Occipital lobe (tissue), 2 donors: ENCODE measurements around the gene ALDH1A1. TPM values are rescaled to one million over a fixed set of nuclear protein-coding genes. Genes with fewer than 3 reads are reported as not detected.

Source experiments
- DNase-seq: peaks from one replicate; lab custom pipeline; 2025; lab: John Stamatoyannopoulos, UW
- total RNA-seq: library from RNA; depleted of rRNA; stranded (reverse); fragments of >200 nt; gene quantifications from one replicate; pipeline ENCODE4 v1.2.3, GENCODE V29; 2014

Gene ALDH1A1
- total RNA-seq, 1 donor from 2014 or later = 1.4 TPM

DNA sequence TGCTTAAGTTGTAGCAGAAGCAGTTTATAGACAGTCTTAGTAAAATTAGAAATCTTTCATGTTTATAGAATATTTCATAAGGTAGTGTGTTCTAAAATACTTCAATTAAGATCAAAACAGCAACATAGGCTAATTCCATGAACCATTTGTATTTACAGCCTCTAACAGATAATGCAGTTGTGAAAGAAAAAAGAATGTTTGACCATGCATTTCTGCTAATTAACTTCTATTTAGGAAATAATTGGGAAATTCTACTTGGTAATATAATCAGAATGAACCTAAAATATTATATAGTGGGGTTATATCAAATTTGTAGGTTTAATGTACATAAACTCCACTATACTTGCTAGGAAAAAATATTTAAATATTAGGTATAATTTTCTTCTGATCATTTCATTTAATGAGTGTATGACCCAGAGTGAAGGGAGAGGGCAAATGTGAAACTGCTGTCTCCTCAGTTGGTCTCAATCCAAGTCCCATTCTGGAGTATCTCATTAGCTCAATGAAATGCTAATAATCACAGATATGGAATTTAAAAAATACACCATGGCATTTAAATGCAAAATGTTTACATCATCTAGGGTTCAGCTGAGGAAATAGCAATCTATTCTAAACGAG lies 34.9 kb downstream of the ALDH1A1 start:
- DNase-seq = no peak

DNA sequence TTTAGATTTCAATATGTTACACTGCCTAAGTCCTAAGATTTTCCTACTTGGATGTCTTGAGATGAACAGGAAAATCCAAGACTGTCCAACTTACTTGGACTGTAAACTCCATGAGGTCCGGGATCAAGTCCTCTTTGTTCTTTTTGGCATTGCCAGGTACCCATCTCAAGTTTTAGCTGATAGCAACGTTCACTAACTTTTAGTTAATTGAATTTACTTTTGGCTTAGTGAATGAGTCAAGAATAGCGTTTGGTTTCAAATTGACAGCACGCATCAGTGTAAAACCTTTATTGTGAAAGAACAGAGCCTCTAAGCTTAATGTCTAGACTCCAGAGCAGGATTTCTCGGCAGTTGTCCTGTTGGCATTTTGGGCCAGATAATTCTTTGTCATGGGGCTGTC lies 37.2 kb downstream of the ALDH1A1 start:
- no peak for DNase-seq

- DNase-seq = no peak
Observed at GRCh38 chr9:72914750-72915149, 38.1 kb downstream of the ALDH1A1 start.

- DNase-seq = no peak
Observed at GRCh38 chr9:72913382-72914009, 39.4 kb downstream of the ALDH1A1 start.

GRCh38 chr9:72912476-72913381 lies 40.1 kb downstream of the ALDH1A1 start:
- no peak for DNase-seq

GRCh38 chr9:72911816-72912215 lies 41.0 kb downstream of the ALDH1A1 start:
- DNase-seq = no peak

DNA sequence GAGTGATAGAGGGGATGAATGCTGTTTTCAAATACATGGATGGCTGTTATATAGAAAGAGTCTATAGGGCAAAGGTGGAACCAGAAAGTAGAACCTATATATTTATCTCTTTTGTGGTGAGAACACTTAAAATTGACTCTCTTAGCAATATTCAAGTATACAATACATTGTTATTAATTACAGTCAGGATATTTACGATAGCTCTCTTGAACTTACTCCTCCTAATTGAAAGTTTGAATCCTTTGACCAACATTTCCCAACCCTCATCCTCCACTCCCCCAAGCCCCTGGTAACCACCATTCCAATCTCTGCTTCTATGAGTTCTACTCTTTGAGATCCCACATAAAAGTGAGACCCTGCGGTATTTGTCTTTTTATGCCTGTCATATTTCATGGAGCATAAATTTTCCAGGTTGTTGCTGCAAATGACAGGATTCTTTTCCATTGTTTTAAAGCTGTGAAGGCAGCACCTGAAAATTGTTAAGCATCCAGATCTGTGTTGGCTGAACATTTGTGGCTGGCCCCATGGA lies 41.5 kb downstream of the ALDH1A1 start:
- DNase-seq = no peak

DNA sequence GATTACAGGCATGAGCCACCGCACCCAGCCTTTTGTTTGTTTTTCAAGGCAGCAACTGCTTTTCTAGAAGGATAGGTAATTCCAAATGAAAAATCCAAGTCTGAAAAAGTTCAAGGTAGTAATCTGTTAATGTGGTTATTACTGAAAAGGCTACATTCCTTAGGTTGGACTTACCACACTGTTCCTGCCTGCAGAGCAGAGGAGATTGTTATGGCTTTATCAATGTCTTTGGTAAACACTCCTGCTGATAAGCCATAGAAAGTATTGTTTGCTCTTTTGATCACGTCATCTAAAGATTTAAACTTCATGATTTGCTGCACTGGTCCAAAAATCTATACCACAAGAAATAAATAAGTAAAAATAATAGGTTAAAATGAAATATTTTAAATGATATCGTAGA lies 43.4 kb downstream of the ALDH1A1 start:
- no peak for DNase-seq

DNA sequence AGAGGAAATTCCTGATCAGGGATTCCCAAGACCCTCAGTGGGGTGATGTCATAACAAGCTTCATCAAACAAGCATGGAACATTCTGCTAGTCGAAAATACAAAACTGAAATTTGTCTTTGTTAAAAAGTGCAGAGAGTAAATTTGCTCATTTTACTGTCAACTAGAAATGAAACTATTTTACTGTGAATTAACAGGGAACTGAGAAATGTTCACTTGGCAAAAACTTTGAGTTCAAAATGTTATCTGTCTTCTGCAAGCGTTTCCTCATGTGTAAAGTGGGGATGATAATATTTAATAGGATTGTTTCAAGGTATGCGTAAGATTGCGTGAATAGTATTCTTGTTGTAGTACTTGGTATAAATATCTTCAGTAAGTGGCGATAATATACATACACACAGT lies 45.4 kb downstream of the ALDH1A1 start:
- DNase-seq = no peak

DNA sequence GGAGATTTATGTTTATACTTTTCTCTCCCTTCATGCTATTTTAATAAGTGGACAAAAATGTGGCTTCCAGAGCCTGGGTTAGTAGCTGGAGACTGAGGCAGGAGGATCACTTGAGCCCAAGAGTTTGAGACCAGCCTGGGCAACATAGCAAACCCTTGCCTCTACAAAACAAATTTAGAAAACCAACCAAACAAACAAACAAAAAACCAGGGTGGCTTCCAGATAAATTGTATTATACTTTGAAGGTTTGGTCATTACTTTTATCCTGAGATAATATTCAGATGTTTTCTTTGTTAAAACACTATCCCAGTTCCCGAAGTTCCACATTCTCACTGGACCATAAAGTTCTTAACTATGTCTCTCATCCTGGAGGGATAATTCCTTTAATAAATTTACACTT lies 46.0 kb downstream of the ALDH1A1 start:
- DNase-seq = no peak

DNA sequence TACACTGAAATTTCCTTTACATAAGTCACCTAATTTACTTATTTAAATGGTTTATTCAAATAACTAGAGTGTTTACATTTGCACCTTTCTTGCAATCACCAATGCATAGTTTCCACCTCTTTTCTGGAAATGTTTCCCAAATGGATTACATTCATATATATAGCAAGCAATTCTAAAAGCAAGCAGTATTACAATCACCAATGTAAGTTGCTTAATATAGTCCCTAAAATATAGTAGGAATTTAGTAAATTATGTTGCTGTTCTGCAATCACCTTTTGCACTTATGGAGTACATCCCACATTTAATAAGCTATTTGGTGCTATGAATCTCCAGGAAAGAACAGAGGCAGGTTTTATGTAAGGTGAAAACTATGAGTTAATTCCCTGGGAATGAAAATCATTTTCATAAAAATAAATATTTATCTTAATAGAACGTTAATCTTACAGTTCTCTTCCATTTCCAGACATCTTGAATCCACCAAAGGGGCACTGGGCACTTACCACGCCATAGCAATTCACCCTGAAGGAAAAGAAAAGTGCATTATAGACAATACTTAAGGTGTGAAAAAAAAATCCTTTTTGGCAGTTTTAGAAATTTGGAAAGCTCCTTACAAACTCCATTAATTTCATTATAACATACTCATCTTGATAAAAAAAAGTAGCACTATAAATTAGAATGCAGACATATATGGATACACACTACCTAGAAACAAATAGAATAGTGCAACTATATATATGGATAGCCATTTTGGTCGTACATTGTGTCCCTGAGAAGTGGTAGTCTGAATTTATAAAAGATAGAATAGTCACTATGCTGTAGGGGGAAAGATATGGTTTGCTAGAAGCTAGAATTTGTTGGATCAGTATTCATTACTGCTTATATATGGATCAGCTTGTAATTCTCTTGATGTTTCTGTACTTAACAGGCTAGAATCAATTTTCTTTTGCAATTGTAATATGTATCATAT lies 47.1 kb downstream of the ALDH1A1 start:
- no peak for DNase-seq

DNA sequence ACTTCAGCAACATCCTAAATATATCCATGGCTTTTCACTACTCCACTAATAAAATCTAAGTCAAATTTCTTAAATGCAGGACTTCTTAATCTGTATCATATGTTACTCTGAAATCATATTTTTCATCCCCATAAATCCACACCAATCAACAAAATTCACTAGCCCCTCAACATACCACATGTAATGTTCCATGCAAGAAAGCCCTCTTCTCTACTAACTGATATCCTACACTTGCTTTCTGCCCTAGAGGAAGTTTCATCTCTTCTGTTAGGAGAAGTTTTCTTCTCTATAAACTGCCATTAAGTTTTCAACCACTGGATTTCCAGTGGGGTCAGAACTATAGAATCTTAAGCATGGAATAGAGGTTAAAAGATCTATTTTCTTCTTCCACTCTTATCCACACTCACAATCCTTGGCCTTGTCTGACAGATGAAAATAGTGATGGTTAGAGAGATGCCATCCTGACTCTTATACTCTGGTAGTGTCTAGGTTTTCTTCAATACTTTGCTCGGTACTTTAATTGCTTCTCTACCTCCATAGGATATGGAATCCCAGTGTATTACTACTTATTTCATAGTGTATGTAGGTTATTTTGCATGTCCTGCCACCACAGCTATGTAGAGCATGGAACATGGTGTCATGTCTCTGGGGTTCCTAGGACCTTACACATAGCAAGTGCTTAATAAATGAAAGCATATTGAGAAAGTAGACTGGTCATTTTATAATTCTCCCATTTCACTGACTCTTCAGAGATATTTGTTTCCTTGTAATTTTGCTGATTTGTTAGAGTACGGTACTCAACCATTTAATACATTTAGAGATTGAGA lies 48.4 kb downstream of the ALDH1A1 start:
- no peak for DNase-seq

DNA sequence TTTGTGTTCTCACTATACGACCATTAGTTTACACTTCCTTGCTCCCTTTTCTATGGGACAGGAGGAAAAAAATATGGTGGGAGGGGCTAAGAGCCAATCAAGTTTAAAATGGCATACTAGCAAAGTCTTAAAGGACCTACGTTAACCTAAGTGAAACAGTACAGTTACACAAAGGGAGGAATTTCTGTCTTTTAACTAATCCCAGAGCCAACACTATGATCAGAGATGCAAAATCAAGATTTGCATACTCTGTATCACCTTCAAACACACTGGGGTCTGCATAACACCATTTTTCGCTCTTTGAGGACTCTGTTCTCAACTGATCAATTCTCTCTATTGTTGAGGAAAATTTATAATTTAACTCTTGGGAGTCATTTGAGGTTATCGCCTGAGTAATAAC lies 49.8 kb downstream of the ALDH1A1 start:
- DNase-seq = no peak

DNA sequence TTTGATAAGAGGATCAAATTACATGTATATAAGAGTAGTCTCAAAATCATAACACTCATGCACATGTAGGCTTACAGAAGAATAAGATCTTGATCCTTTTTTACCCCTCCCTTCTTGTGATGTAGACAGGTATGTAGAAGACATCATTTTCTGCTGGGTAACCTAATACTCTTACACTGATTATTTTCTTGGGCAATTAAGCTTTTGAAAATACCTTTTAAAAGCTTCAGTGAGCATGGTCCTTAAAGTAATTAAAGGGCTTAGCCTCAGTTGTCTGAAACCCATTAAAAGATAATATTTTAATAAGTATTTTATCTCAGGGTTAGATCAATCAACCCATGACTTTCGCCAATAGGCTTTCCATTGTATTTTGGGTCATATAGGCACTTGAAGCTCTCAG lies 50.6 kb downstream of the ALDH1A1 start:
- DNase-seq = no peak

DNA sequence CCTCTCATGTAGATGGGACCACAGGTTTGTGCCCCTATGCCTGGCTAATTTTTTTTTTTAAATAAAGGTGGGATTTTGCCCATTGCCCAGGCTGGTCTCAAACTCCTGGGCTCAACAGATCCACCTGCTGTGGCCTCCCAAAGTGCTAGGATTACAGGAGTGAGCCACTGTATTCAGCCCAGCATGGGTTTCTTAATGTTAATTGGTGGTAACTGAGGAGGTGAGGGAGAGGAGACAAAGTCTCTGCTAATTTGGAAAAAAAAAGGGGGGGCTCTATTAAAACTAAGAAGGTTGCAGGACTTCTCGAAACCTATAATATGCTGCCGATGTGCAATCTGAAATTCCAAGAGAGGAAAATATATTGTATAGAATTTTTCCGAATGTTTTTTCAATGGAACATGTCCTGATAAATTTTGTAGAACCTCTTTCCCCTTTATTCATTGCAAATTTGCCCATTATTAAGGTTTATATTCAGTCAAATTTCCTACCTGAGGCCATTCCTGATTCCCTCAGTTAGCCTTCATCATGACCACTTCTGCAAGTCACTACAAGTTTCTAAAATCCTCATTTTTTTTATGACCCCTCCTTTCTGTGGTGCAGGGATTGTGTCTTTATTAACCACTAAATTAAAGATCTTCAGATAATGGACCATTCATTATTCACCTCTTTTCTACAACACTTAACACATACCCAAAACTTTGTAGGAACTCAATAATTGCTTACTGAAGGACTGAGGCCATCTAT lies 52.9 kb downstream of the ALDH1A1 start:
- DNase-seq = no peak

DNA sequence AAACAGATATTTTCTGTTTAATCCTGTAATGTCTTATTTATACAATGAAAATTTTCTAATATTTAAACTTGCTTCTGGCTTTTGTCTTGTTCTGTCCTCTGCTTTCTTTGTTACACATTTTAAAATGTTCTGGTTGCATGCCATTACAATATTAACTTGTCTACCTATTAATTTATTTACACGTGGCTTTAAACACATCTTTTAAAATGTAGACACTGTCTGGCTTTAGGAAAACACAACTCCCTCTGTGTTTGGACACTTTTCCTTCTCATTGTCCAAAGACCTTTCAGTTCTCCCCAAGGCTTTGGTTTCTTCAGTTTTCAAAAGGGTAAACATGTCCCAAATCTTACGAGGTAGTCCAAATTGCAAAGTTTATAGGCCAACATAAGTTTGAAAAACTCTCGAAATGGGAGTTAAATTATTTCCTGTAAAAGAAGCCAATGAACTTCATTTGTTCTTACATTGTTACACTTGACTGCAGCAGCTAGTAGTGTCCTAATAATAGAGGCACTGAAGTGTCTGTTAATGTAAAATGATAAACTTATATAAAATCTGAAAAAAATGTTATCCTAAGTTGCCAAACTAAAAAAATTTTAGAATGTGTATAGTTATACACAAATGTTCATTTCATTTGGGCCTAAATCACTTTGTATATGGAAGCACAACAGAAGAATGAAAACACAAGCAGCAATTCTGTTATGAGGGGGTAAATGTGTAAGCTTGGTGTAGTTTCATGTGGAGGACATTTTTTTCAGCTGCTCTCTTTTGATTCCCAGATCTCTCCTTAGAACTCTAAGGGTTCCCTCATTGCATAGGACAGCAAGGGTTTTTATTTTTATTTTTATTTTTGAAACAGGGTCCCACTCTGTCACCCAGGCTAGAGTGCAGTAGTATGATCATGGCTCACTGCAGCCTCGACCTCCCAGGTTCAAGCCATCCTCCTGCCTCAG lies 53.8 kb downstream of the ALDH1A1 start:
- no peak for DNase-seq

- DNase-seq = no peak
Observed at GRCh38 chr9:72898360-72898759, 54.5 kb downstream of the ALDH1A1 start.

DNA sequence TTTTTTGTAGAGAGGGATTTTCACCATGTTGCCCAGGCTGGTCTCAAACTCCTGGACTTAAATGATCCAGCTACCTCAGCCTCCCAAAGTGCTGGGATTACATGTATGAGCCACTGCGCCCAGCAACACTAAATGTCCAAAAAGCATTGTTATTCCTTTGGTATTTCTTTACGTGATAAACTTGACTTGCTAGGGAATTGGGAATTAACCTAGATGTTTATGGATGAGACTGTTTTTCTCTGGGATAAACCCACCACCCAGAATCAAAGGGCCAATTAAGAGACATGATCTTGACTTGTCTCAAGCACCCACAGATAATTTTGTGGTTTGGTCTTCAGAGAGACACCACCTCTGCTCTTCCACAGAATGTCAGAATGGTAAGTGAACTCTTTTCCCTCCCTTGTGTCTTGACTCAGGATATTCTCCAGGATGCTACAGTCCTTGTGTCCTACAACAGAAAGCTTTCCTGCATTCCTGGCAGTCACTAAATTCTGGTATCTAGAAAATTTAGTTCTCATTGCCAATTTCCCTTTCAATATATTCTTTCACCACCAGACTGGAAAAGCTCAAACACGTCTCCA lies 55.7 kb downstream of the ALDH1A1 start:
- DNase-seq = no peak
